GM23338 (cell line): ENCODE measurements around the gene RPS21. TPM values are rescaled to one million over a fixed set of nuclear protein-coding genes. Genes with fewer than 3 reads are reported as not detected.

Experiments
- ATAC-seq: fragments of 200-7000 bp; cut with Tn5 transposase; 3 replicates; pipeline ENCODE4 v1.9.1; 2020
- DNase-seq: peaks from one replicate; pipeline ENCODE4 v3.0.0-alpha.2; 2015; ENCODE audit warnings: low spot score
- H2AFZ ChIP-seq: fragments of 200-600 bp; sonication (generic); 2 replicates; pipeline ENCODE4 v1.8.0; 2016; ENCODE audit warnings: antibody characterized with exemption, mild to moderate bottlenecking, moderate library complexity
- H3F3A ChIP-seq: fragments of 200-600 bp; sonication (generic); replicated peaks from 2 replicates; pipeline ENCODE4 v1.8.0; 2017; ENCODE audit warnings: antibody characterized with exemption, mixed run types, low read depth
- H3K27ac ChIP-seq: fragments of 200-600 bp; sonication (generic); 2 replicates; pipeline ENCODE4 v1.6.1; 2016; ENCODE audit warnings: low read depth
- H3K27me3 ChIP-seq: fragments of 200-600 bp; sonication (generic); 2 replicates; pipeline ENCODE4 v1.8.0; 2016; ENCODE audit warnings: mild to moderate bottlenecking, mixed run types, moderate library complexity; ENCODE audit not compliant: insufficient read depth
- H3K36me3 ChIP-seq: fragments of 200-600 bp; sonication (generic); 2 replicates; pipeline ENCODE4 v1.8.0; 2016; ENCODE audit warnings: mild to moderate bottlenecking; ENCODE audit not compliant: insufficient read depth
- H3K4me1 ChIP-seq: fragments of 200-600 bp; sonication (generic); 2 replicates; pipeline ENCODE4 v1.8.0; 2016; ENCODE audit warnings: mild to moderate bottlenecking, moderate library complexity; ENCODE audit not compliant: insufficient read depth
- H3K4me2 ChIP-seq: fragments of 200-600 bp; sonication (generic); 2 replicates; pipeline ENCODE4 v1.7.1; 2017; ENCODE audit warnings: mixed run types
- H3K4me3 ChIP-seq: fragments of 200-600 bp; sonication (generic); 2 replicates; pipeline ENCODE4 v1.6.1; 2016; ENCODE audit warnings: mixed run types
- H3K79me2 ChIP-seq: fragments of 200-600 bp; sonication (generic); replicated peaks from 2 replicates; pipeline ENCODE4 v1.8.0; 2017; ENCODE audit warnings: mild to moderate bottlenecking; ENCODE audit not compliant: insufficient read depth
- H3K9me2 ChIP-seq: fragments of 200-600 bp; sonication (generic); 2 replicates; pipeline ENCODE4 v1.8.0; 2017; ENCODE audit not compliant: insufficient read depth
- H4K20me1 ChIP-seq: fragments of 200-600 bp; sonication (generic); replicated peaks from 2 replicates; pipeline ENCODE4 v1.8.0; 2017; ENCODE audit warnings: mild to moderate bottlenecking; ENCODE audit not compliant: insufficient read depth
- H3K27ac Mint-ChIP-seq: 2 replicates; pipeline ENCODE4 v1.8.0; 2020; ENCODE audit warnings: inconsistent platforms, mild to moderate bottlenecking, moderate library complexity, mixed read lengths
- H3K27me3 Mint-ChIP-seq: 3 replicates; pipeline ENCODE4 v1.8.0; 2022; ENCODE audit warnings: low read depth, mild to moderate bottlenecking, moderate library complexity, mixed read lengths, inconsistent platforms; ENCODE audit not compliant: insufficient read depth, poor library complexity
- H3K36me3 Mint-ChIP-seq: 3 replicates; pipeline ENCODE4 v1.8.0; 2021; ENCODE audit warnings: low read depth, mild to moderate bottlenecking, inconsistent platforms, moderate library complexity, mixed read lengths
- H3K4me1 Mint-ChIP-seq: 3 replicates; pipeline ENCODE4 v1.8.0; 2020; ENCODE audit warnings: mild to moderate bottlenecking, inconsistent platforms, mixed read lengths
- H3K4me3 Mint-ChIP-seq: 3 replicates; pipeline ENCODE4 v1.8.0; 2021; ENCODE audit warnings: moderate library complexity, mild to moderate bottlenecking, inconsistent platforms, mixed read lengths
- H3K9me3 Mint-ChIP-seq: 3 replicates; pipeline ENCODE4 v1.8.0; 2020; ENCODE audit warnings: moderate library complexity, mild to moderate bottlenecking, inconsistent platforms, mixed read lengths
- JUNB ChIP-seq: IDR thresholded peaks from one replicate; pipeline ENCODE4 v1.6.1; 2016; ENCODE audit warnings: antibody characterized with exemption; ENCODE audit not compliant: unreplicated experiment
- ZNF331 ChIP-seq: fragments of 250-450 bp; sonication (Bioruptor Pico); IDR thresholded peaks from 2 replicates; pipeline ENCODE4 v1.5.0; 2020; ENCODE audit warnings: low read depth, mild to moderate bottlenecking, moderate library complexity
- ZNF462 ChIP-seq: fragments of 250-450 bp; sonication (Bioruptor Pico); IDR thresholded peaks from 2 replicates; pipeline ENCODE4 v1.5.0; 2020; ENCODE audit warnings: mild to moderate bottlenecking, moderate library complexity
- polyA plus RNA-seq: library from polyadenylated mRNA; unstranded; fragments of >200 nt; fragmentation: Nextera tagmentation; extraction: Ambion mirVana; gene quantifications from 2 replicates; pipeline ENCODE4 v1.2.1, GENCODE V29; 2016
- total RNA-seq: library from RNA; depleted of rRNA; stranded (reverse); fragments of >200 nt; shearing (Covaris generic); gene quantifications from 2 replicates; pipeline ENCODE4 v1.2.3, GENCODE V29; 2014
- TF ChIP-seq, protein P1 (sequence below), 2 experiments: fragments of 200-600 bp in 1 of 2; sonication (generic) in 1 of 2; conservative IDR thresholded peaks; 2 replicates each; pipeline versions ENCODE4 v1.5.1 to v1.6.1; 2016 to 2017; ENCODE audit warnings: antibody characterized with exemption in 2 of 2, low read depth in 2 of 2, mild to moderate bottlenecking in 2 of 2, moderate library complexity in 1 of 2

RPS21 gene
- total and polyA plus RNA-seq, 2 experiments from 2014 or later = 759 to 2,298 TPM

DNA sequence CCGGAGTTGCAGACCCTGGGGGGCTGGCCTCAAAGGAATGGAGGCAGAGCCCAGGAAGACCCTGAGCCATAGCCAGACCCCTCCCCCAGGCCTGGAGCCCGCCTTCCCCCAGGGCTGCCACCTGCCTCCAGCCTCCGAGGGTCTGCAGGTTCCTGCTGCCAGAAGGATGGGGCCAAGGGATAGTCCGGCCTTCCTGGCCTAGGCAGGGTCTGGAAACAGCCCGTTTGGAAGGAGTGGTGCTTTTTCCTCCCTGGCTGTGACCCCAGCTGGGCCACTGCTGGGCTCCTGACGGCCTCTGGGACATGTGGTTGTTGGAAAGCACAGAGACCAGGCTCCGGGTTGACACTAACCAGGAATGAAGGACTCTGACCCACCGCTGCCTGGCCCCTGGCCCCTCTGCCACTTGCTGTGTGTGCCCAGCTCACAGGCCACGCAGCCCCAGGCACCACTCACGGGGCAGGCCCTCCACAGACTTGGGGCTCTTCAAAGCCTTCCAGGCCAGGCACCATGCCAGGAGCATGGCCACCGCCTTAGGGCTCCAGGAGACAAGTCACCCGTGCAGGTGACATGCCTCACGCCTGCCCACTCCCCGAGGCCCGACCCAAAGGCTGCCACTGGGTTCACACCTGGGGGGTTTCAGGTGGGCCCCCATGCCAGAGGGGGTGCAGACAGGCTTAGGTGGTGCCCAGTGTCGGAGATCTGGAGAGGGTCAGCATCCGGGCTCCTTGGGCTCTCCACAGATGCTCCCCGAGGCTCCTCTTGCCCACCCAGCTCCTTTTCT lies 15.9 kb upstream of the RPS21 start:
- Histone ChIP-seq H3K27me3 (no peaks in the 10 kb centered on the region), H3K79me2 (peaks cover 6% of the 10 kb centered on the region), H3K9me2 (no peaks in the 10 kb centered on the region), H3K4me2 (no peak overlapping the region), H3F3A (peaks cover 8% of the 10 kb centered on the region; the same call in 1 of the 2 replicates), H3K36me3 (no peaks in the 10 kb centered on the region), H3K4me3 (no peak overlapping the region), H3K4me1 (peaks cover 27% of the 10 kb centered on the region), H4K20me1 (no peaks in the 10 kb centered on the region), H2AFZ (no peak overlapping the region), H3K27ac (no peak overlapping the region)
- TF ChIP-seq, protein P1, sequence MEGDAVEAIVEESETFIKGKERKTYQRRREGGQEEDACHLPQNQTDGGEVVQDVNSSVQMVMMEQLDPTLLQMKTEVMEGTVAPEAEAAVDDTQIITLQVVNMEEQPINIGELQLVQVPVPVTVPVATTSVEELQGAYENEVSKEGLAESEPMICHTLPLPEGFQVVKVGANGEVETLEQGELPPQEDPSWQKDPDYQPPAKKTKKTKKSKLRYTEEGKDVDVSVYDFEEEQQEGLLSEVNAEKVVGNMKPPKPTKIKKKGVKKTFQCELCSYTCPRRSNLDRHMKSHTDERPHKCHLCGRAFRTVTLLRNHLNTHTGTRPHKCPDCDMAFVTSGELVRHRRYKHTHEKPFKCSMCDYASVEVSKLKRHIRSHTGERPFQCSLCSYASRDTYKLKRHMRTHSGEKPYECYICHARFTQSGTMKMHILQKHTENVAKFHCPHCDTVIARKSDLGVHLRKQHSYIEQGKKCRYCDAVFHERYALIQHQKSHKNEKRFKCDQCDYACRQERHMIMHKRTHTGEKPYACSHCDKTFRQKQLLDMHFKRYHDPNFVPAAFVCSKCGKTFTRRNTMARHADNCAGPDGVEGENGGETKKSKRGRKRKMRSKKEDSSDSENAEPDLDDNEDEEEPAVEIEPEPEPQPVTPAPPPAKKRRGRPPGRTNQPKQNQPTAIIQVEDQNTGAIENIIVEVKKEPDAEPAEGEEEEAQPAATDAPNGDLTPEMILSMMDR (conservative IDR thresholded peaks at IDR 0.05; ENCODE audit: low read depth in 2 of 2) = no peak
- TF ChIP-seq ZNF331 (CRISPR knock-in tag) (no peak), ZNF462 (no peak), JUNB (no peak)
- H3K4me1 Mint-ChIP-seq = peaks cover 31% of the 10 kb centered on the region
- H3K36me3 Mint-ChIP-seq = no peaks in the 10 kb centered on the region; the same call in 2 of the 3 replicates
- no peaks in the 10 kb centered on the region; the same call in 2 of the 3 replicates for H3K9me3 Mint-ChIP-seq
- H3K4me3 Mint-ChIP-seq = no peak overlapping the region
- H3K27me3 Mint-ChIP-seq = peaks cover 20% of the 10 kb centered on the region
- no peak for DNase-seq
- H3K27ac Mint-ChIP-seq = no peak overlapping the region
- ATAC-seq = no peak
